ENCODE results near the gene UBASH3A.

UBASH3A gene, protein sequence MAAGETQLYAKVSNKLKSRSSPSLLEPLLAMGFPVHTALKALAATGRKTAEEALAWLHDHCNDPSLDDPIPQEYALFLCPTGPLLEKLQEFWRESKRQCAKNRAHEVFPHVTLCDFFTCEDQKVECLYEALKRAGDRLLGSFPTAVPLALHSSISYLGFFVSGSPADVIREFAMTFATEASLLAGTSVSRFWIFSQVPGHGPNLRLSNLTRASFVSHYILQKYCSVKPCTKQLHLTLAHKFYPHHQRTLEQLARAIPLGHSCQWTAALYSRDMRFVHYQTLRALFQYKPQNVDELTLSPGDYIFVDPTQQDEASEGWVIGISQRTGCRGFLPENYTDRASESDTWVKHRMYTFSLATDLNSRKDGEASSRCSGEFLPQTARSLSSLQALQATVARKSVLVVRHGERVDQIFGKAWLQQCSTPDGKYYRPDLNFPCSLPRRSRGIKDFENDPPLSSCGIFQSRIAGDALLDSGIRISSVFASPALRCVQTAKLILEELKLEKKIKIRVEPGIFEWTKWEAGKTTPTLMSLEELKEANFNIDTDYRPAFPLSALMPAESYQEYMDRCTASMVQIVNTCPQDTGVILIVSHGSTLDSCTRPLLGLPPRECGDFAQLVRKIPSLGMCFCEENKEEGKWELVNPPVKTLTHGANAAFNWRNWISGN

DNA sequence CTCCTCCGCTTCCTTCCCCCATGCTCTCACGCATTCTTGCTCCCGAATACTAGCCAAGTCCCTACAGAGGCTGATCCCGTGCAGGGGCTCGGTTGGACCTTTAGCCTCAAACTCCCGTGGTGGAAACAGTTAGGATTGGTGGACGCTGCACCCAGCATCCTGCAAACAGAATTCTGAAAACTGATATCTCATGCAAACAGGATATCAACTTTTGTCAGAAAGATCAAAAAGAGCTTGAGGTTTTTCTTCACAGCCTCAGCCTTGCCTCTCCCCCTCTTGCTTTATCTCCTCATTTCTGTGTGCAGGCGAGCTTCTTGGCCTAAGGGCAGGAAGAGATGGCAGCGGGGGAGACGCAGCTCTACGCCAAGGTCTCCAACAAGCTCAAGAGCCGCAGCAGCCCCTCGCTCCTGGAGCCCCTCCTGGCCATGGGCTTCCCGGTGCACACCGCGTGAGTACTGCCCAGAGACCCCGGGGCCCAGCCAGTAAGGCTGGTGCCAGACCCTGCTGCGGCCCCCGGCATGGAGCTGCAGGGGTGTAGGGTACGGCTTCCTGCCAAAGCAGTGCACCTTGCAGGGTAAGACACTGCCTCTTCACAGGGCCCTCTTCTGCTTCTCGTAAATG, at the start of gene UBASH3A:
Gene UBASH3A, plus strand, starts transcription at position 292 of the 621 bp plus-strand sequence. Its CDS starts 44 bp downstream, at position 336.
- intact Hi-C loops (cut with DNase I) = no loop called here
- no peak for DNase-seq

DNA sequence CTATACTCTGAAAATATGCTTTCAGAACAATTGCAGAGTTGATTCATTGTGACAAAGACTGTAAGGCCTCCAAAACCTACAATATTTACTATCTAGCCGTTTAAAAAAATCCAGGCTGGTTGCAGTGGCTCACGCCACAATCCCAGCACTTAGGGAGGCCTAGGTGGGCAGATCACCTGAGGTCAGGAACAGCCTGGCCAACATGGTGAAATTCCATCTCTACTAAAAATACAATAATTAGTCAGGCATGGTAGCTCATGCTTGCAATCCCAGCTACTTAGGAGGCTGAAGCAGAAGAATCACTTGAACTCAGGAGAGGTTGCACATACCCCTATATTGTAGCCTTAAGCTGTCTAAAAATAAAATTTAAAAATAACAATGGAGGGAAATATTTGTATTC, 47.7 kb upstream of the UBASH3A start:
- intact Hi-C loops (cut with DNase I) = no loop called here
- no peak for DNase-seq

GRCh38 chr21:42356650-42357049, 47.1 kb upstream of the UBASH3A start:
- DNase-seq = no peak
- intact Hi-C loops (cut with DNase I) = no loop called here

- intact Hi-C loops (cut with DNase I) = no loop called here
- no peak for DNase-seq
Observed at GRCh38 chr21:42357307-42357706, 46.4 kb upstream of the UBASH3A start.

DNA sequence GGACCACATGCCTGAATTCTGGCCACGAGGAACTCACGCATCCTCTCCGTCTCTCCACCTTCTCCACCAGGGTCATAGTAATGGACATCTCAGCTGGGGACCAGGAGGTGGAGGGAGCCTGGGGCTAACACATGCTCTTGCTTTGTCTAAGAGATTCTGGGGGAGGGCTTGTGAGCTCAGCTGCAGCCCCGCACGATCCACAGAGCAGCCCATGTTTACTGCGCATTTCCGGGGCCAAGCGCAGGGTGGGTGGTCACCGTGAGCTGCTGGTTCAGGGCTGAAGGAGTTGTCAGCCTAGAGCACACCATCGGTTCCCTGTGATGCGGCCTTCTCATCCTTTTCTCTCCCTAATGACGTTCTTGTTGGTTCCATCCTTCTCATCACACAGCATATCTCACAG, 45.4 kb upstream of the UBASH3A start:
- no peak for DNase-seq
- intact Hi-C loops (cut with DNase I) = no loop called here

DNA sequence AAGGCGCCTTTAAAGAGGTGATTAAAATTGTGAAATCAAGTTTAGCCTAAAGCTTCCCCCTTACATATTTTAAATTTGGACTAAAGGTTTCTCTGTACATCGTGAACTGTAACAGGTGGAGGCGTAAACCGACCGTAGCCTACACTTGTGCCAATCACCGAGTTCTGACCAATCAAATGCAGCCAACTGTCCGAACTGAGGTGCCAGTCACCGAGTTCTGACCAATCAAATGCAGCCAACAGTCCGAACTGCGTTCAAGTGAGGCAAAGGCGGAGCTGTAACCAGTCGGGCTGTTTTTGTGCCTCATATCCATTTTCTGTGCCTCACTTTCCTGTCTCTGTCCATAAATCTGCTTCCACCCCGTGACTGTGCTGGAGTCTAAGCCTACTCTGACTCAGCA, 44.8 kb upstream of the UBASH3A start:
- DNase-seq = no peak
- intact Hi-C loops (cut with DNase I) = no loop called here

GRCh38 chr21:42360317-42360716, 43.4 kb upstream of the UBASH3A start:
- intact Hi-C loops (cut with DNase I) = no loop called here
- DNase-seq = no peak

DNA sequence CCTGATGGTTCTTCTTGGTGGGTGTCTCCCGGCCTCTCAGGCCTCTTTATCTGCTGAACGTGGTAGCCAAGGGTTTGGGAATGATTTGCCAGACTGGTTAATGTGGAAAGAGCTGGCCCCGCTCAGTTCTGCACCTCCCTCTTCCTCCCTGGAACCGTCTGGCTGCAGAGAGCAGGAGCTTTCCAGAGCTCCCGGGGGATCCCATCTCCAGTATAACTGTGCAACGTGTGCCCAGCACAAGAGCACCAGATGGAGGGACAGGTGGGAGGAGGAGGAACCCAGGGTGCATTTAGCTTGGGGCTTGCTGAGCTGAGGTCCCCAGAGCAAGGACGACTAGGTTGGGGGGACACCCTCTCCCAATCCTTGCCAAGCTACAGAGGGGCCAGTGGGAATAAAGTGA, 42.4 kb upstream of the UBASH3A start:
- intact Hi-C loops (cut with DNase I) = no loop called here
- DNase-seq = no peak

GRCh38 chr21:42362198-42362597, 41.5 kb upstream of the UBASH3A start:
- intact Hi-C loops (cut with DNase I) = no loop called here
- DNase-seq = no peak

DNA sequence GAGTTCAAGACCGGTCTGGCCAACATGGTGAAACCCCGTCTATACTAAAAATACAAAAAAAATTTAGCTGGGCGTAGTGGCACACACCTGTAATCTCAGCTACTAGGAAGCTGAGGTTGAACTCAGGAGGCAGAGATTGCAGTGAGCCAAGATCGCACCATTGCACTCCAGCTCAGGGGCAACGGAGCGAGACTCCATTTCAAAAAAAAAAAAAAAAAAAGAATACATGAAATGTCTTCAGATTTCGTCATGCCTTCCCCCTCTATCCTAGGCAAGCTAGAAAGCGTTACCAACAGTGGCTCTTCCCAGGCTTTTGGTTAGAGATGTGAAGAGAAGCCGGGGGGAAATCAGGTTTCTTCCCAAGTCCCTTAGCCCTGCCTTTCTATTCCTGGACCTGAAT, 41.0 kb upstream of the UBASH3A start:
- intact Hi-C loops (cut with DNase I) = no loop called here
- no peak for DNase-seq

GRCh38 chr21:42363312-42363711, 40.4 kb upstream of the UBASH3A start:
- intact Hi-C loops (cut with DNase I) = no loop called here
- DNase-seq = no peak

GRCh38 chr21:42364304-42364865, 39.3 kb upstream of the UBASH3A start:
- no peak for DNase-seq
- intact Hi-C loops (cut with DNase I) = no loop called here

- DNase-seq = no peak
- intact Hi-C loops (cut with DNase I) = no loop called here
Observed at GRCh38 chr21:42365770-42366169, 37.9 kb upstream of the UBASH3A start.

- intact Hi-C loops (cut with DNase I) = no loop called here
- no peak for DNase-seq
Observed at GRCh38 chr21:42366292-42367010, 37.3 kb upstream of the UBASH3A start, which contains the start of gene TFF1. Gene TFF1 (minus strand): TSS chr21:42366535. CDS start chr21:42366495, 40 bp downstream.

DNA sequence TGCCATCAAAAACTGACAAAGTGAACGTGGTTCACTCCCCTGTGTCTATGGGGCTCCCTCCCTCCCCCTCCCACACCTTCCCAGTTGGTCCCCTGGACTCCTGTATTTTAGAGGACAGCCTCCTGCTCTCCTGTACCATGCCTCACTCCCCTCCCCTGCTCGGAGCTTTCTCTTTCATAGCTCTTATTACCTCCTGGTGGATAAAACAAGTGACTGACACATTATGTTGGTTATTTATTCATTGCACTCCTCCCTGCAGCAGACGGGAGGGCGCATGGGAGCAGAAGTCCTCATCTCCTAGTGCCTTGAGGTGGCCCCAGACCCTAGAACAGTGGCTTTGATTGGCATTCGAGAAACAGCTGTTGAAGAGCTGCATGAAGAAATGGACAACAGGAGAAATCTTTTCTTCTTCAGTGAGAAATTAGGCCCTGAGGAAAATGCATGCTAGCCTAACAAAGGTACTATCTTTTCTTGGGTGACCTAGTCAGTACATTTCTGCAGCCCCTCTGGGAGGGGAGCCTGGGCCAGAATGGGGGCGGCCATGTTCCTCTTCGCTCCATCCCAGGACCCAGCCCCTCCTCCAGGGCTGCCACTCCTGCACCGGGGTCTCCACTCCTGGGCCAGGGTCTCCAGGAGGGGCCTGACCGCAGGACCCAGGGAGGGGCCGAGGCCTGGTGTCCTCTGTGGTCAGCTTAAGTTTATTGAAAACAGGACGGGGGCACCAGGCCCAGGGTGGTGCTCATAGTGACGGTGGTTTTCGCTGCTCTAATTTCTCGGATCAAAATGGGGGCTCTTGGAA, 36.1 kb upstream of the UBASH3A start:
- intact Hi-C loops (cut with DNase I) = no loop called here
- DNase-seq = no peak

DNA sequence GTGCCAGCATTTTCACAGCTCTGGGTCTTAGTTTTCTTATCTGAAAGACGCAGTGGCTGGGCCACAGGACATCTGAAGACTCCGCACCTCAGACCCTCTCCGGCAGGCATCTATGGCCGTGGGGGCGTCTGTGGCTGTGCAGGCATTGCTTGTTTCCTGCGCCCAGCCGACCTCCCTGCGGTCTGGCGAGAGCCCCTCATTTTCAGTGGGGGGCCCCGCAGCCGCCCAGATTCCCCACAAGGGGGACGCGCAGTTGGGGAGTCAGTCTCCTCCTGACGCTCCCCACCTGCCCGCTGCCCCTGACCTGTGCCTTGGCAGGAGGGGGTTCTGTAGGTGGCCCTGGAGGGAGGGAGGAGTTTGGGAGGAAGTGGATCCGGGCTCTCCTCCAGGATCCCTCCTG, 33.9 kb upstream of the UBASH3A start:
- DNase-seq = no peak
- intact Hi-C loops (cut with DNase I) = no loop called here

- no peak for DNase-seq
Observed at GRCh38 chr21:42370894-42371654, 32.6 kb upstream of the UBASH3A start.

More at GRCh38 chr21:42370894-42371654, 32.6 kb upstream of the UBASH3A start:
- intact Hi-C loops (cut with DNase I) = no loop called here

Data from head of caudate nucleus (tissue), 42 donors.